Measurements from ENCODE around the gene ARPP21. TPM values are rescaled to one million over a fixed set of nuclear protein-coding genes. Genes with fewer than 3 reads are reported as not detected.

ARPP21 gene
- total and polyA plus RNA-seq, 2 donors (not counting 3 experiments of a cell fraction or from before 2014, with no cell fraction given) = not detected

DNA sequence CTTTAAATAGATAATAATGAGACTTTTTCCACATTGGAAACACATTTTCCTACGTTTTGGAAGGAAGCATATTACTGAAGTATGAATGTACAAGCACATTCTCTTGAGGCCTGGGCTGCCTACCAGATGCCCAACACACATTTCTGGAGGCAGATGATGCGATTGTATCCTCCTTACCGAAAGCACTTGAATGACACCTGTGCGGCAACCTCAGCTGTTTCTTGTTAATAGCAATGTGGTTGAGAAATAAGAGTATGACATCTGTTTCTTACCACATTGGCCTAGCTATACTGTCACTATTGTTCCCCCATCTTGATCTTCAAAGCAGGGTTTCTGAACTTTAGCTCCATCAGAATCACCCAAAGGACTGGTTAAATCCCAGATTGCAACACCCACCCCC lies 84.8 kb downstream of the ARPP21 start:
- Histone ChIP-seq H3K9ac (replicated peaks; ENCODE audit: extremely low read depth, insufficient read depth, low read length) (no peak overlapping the region), H4K20me1 (replicated peaks; ENCODE audit: control insufficient read depth, extremely low read depth, insufficient read depth, low read length) (no peaks in the 10 kb centered on the region), H3K36me3 (ENCODE audit: control insufficient read depth in 2 of 2, extremely low read depth in 1 of 2, insufficient read depth in 2 of 2, low read length in 2 of 2) (no peaks in the 10 kb centered on the region), H3K79me2 (ENCODE audit: control insufficient read depth, insufficient read depth, low read length) (no peaks in the 10 kb centered on the region), H3K4me2 (ENCODE audit: insufficient read depth, low read length) (no peak overlapping the region), H3K27me3 (ENCODE audit: control insufficient read depth in 2 of 2, insufficient read depth in 2 of 2, low read length in 2 of 2) (peaks cover 0 to 2% of the 10 kb centered on the region in 2 experiments), H3K9me3 (replicated peaks; ENCODE audit: control insufficient read depth, insufficient read depth, low read length) (no peaks in the 10 kb centered on the region), H3K9me1 (replicated peaks; ENCODE audit: control insufficient read depth, extremely low read depth, insufficient read depth, low read length) (no peaks in the 10 kb centered on the region), H3K27ac (ENCODE audit: insufficient read depth, low read depth, low read length) (no peak overlapping the region), H2AFZ (ENCODE audit: low read depth, low read length) (no peak overlapping the region), H3K4me3 (replicated peaks in 1 of 3; ENCODE audit: insufficient read depth in 1 of 3, low read depth in 1 of 3, low read length in 3 of 3) (no peak overlapping the region), H3K4me1 (ENCODE audit: control insufficient read depth, extremely low read depth, insufficient read depth, low read length) (no peaks in the 10 kb centered on the region)
- no peak for FAIRE-seq
- no peak for DNase-seq (ENCODE audit: low read depth, low spot score)
- ChIA-PET POLR2A (no interaction called here), CTCF (interaction anchor here (0.8 to 1.0 kb wide), 2 partner anchors 16 to 184 kb away, joined by 3 to 4 read pairs; no protein-coding TSS in a partner anchor)
- TF ChIP-seq MYC (IDR thresholded peaks at IDR 0.05; ENCODE audit: low read depth, low read length) = no peak
- TF ChIP-seq POLR2AphosphoS5 (IDR thresholded peaks at IDR 0.05; ENCODE audit: insufficient read depth, low read depth, low read length) = no peak
- no TSS peak for BruUV-seq (replicated peaks)
- dilution Hi-C loops (cut with MboI; ENCODE audit: extremely low pct_ligation_motif_present, low sequenced_read_pairs) (no loop called here), intact Hi-C loops (cut with micrococcal nuclease) (loop anchor here (2.0 kb wide), 1 partner anchor 73 kb away; no protein-coding TSS in a partner anchor)

DNA sequence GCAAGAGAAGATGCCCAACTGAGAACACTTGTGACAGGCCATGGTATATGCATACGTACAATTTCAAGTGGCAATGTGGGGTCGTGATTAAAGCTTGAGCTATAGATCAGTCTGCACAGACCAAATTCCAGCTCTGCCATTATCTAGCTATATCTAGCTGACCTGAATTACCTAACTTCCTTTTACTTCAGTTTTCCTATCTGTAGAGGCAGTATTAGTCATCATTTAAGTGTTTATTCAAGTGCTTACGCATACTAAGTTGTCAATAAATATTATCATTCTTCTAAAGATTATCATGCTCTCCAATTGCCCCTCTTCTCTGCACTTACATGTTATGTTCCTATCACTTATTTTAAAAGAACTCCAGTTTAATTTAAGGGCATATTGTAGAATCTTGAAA lies 87.9 kb downstream of the ARPP21 start:
- dilution Hi-C loops (cut with MboI; ENCODE audit: extremely low pct_ligation_motif_present, low sequenced_read_pairs) (no loop called here), intact Hi-C loops (cut with micrococcal nuclease) (no loop called here)
- H3K9ac ChIP-seq (replicated peaks; ENCODE audit: extremely low read depth, insufficient read depth, low read length) = no peak overlapping the region
- H3K27ac ChIP-seq (ENCODE audit: insufficient read depth, low read depth, low read length) = no peak overlapping the region
- no peaks in the 10 kb centered on the region for H3K79me2 ChIP-seq (ENCODE audit: control insufficient read depth, insufficient read depth, low read length)
- no peak overlapping the region for H3K4me3 ChIP-seq (replicated peaks in 1 of 3; ENCODE audit: insufficient read depth in 1 of 3, low read depth in 1 of 3, low read length in 3 of 3)
- DNase-seq (ENCODE audit: low read depth, low spot score) (no peak), FAIRE-seq (no peak)
- no peaks in the 10 kb centered on the region for H4K20me1 ChIP-seq (replicated peaks; ENCODE audit: control insufficient read depth, extremely low read depth, insufficient read depth, low read length)
- H3K27me3 ChIP-seq (ENCODE audit: control insufficient read depth in 2 of 2, insufficient read depth in 2 of 2, low read length in 2 of 2) = no peaks in the 10 kb centered on the region
- H3K9me1 ChIP-seq (replicated peaks; ENCODE audit: control insufficient read depth, extremely low read depth, insufficient read depth, low read length) = no peaks in the 10 kb centered on the region
- CTCF ChIA-PET = no interaction called here
- H2AFZ ChIP-seq (ENCODE audit: low read depth, low read length) = no peak overlapping the region
- no peak overlapping the region for H3K4me2 ChIP-seq (ENCODE audit: insufficient read depth, low read length)
- TF ChIP-seq GATA2 (IDR thresholded peaks at IDR 0.05; ENCODE audit: insufficient read depth, insufficient read length, low read depth, low read length) (no peak), EZH2 (IDR thresholded peaks at IDR 0.05; ENCODE audit: borderline replicate concordance, low read depth, low read length, severe bottlenecking) (no peak), POLR2A (IDR thresholded peaks at IDR 0.05; ENCODE audit: low read depth, low read length) (no peak), MYC (IDR thresholded peaks at IDR 0.05; ENCODE audit: low read depth, low read length) (no peak), JUN (IDR thresholded peaks at IDR 0.05; ENCODE audit: borderline replicate concordance, insufficient read depth, insufficient read length, low read depth) (no peak), FOS (IDR thresholded peaks at IDR 0.05; ENCODE audit: borderline replicate concordance, insufficient read depth, low read length) (no peak), POLR2AphosphoS5 (IDR thresholded peaks at IDR 0.05; ENCODE audit: insufficient read depth, low read depth, low read length) (no peak)
- TF ChIP-seq, protein P1, sequence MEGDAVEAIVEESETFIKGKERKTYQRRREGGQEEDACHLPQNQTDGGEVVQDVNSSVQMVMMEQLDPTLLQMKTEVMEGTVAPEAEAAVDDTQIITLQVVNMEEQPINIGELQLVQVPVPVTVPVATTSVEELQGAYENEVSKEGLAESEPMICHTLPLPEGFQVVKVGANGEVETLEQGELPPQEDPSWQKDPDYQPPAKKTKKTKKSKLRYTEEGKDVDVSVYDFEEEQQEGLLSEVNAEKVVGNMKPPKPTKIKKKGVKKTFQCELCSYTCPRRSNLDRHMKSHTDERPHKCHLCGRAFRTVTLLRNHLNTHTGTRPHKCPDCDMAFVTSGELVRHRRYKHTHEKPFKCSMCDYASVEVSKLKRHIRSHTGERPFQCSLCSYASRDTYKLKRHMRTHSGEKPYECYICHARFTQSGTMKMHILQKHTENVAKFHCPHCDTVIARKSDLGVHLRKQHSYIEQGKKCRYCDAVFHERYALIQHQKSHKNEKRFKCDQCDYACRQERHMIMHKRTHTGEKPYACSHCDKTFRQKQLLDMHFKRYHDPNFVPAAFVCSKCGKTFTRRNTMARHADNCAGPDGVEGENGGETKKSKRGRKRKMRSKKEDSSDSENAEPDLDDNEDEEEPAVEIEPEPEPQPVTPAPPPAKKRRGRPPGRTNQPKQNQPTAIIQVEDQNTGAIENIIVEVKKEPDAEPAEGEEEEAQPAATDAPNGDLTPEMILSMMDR (IDR thresholded peaks at IDR 0.05; ENCODE audit: extremely low read depth in 1 of 2, insufficient read depth in 1 of 2, low read depth in 1 of 2, low read length in 2 of 2) = no peak
- TF ChIP-seq, protein P2, sequence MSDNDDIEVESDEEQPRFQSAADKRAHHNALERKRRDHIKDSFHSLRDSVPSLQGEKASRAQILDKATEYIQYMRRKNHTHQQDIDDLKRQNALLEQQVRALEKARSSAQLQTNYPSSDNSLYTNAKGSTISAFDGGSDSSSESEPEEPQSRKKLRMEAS (IDR thresholded peaks at IDR 0.05; ENCODE audit: insufficient read depth, insufficient read length) = no peak
- no peaks in the 10 kb centered on the region for H3K36me3 ChIP-seq (ENCODE audit: control insufficient read depth in 2 of 2, extremely low read depth in 1 of 2, insufficient read depth in 2 of 2, low read length in 2 of 2)
- BruUV-seq (replicated peaks) = no TSS peak
- POLR2A ChIA-PET = no interaction called here
- no peaks in the 10 kb centered on the region for H3K9me3 ChIP-seq (replicated peaks; ENCODE audit: control insufficient read depth, insufficient read depth, low read length)
- H3K4me1 ChIP-seq (ENCODE audit: control insufficient read depth, extremely low read depth, insufficient read depth, low read length) = no peaks in the 10 kb centered on the region

Measured in endothelial cell of umbilical vein (primary cell).